Hematopoietic multipotent progenitor cell treated with erythropoietin and hydrocortisone succinate and interleukin-3 and kit ligand, for 6 days (in vitro differentiated cells): ENCODE measurements around the gene RTN4.

Experiments
- DNase-seq: peaks from one replicate; pipeline ENCODE4 v3.0.0-alpha.2; 2015

Gene RTN4

GRCh38 chr2:54946220-54946805 is 103.9 kb downstream of the RTN4 start:
- no peak for DNase-seq

GRCh38 chr2:54945391-54946219 is 104.6 kb downstream of the RTN4 start:
- DNase-seq = no peak

- DNase-seq = no peak
Measured at GRCh38 chr2:54944724-54945326, 105.4 kb downstream of the RTN4 start.

- no peak for DNase-seq
Measured at GRCh38 chr2:54942373-54942772, 107.9 kb downstream of the RTN4 start.

GRCh38 chr2:54941248-54941984 is 108.8 kb downstream of the RTN4 start:
- no peak for DNase-seq

- DNase-seq = no peak
Measured at GRCh38 chr2:54940723-54941122, 109.5 kb downstream of the RTN4 start.

- DNase-seq = no peak
Measured at GRCh38 chr2:54939446-54940118, 110.7 kb downstream of the RTN4 start.

GRCh38 chr2:54936766-54937165 is 113.5 kb downstream of the RTN4 start:
- DNase-seq = no peak

- DNase-seq = no peak
Measured at GRCh38 chr2:54935389-54935788, 114.9 kb downstream of the RTN4 start.

- no peak for DNase-seq
Measured at GRCh38 chr2:54931473-54931872, 118.8 kb downstream of the RTN4 start.

GRCh38 chr2:54928719-54929118 is 121.5 kb downstream of the RTN4 start:
- no peak for DNase-seq

GRCh38 chr2:54927751-54928615 is 122.3 kb downstream of the RTN4 start:
- no peak for DNase-seq

- DNase-seq = no peak
Measured at GRCh38 chr2:54927085-54927750, 123.0 kb downstream of the RTN4 start.

GRCh38 chr2:54925022-54925421 is 125.2 kb downstream of the RTN4 start:
- DNase-seq = no peak

GRCh38 chr2:54924121-54924520 is 126.1 kb downstream of the RTN4 start:
- DNase-seq = no peak
